Kidney glomerular epithelial cell (primary cell): Measurements from ENCODE around the gene TAS2R42.

Source experiments
- DNase-seq: peaks from one replicate; lab custom pipeline; 2025; lab: John Stamatoyannopoulos, UW

Gene TAS2R42

DNA sequence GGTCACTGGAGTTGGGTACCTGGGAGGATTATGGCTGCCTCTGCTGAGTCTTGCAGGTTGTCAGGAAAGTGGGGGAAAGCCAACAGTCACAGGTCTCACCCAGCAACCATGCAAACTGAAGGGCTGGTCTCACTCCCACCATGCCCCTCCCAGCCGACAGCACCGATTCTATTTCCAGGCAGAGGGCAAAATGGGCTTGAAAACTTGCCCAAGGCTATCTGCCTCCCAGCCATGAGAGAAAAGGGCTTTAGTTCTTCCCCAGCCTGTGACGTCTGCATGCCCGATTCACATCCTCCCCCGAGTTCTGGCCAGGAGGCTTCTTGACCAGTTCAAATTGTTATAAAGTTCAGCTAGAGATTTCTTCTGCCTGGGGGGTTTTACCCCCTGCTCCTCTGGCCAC is 42.4 kb downstream of the TAS2R42 start:
- DNase-seq = no peak

- DNase-seq = no peak
Measured at GRCh38 chr12:11143352-11143751, 43.4 kb downstream of the TAS2R42 start.

- DNase-seq = no peak
Measured at GRCh38 chr12:11136075-11136474, 50.7 kb downstream of the TAS2R42 start.
